Nephron progenitor cell (in vitro differentiated cells): ENCODE measurements around the gene XAF1.
A peak's percentile ranks its signal among the peaks of the same experiment; 100 is the strongest.
"Not testable (repeated sequence)": the region's sequence is repeated elsewhere in the genome, so short reads cannot be mapped to it uniquely, and the experiment has no call there.

Source experiments
- DNase-seq: peaks from one replicate; pipeline ENCODE4 v3.0.0; 2021
- H3K27ac Mint-ChIP-seq: 2 replicates; pipeline ENCODE4 v1.8.0; 2021; ENCODE audit warnings: mild to moderate bottlenecking, moderate library complexity, mixed read lengths
- H3K27me3 Mint-ChIP-seq: 2 replicates; pipeline ENCODE4 v1.8.0; 2021; ENCODE audit warnings: mild to moderate bottlenecking, low read depth, mixed read lengths; ENCODE audit not compliant: poor library complexity
- H3K36me3 Mint-ChIP-seq: 2 replicates; pipeline ENCODE4 v1.8.0; 2021; ENCODE audit warnings: low read depth, mixed read lengths
- H3K4me1 Mint-ChIP-seq: 2 replicates; pipeline ENCODE4 v1.8.0; 2021; ENCODE audit warnings: mixed read lengths
- H3K4me3 Mint-ChIP-seq: 2 replicates; pipeline ENCODE4 v1.8.0; 2021; ENCODE audit warnings: mild to moderate bottlenecking, moderate library complexity, mixed read lengths
- H3K9me3 Mint-ChIP-seq: 2 replicates; pipeline ENCODE4 v1.8.0; 2021; ENCODE audit warnings: mild to moderate bottlenecking, moderate library complexity, mixed read lengths
- CTCF ChIP-seq: fragments of 200-600 bp; sonication (generic); IDR thresholded peaks from 2 replicates; pipeline ENCODE4 v1.5.0; 2021; ENCODE audit warnings: antibody characterized with exemption

Gene XAF1

DNA sequence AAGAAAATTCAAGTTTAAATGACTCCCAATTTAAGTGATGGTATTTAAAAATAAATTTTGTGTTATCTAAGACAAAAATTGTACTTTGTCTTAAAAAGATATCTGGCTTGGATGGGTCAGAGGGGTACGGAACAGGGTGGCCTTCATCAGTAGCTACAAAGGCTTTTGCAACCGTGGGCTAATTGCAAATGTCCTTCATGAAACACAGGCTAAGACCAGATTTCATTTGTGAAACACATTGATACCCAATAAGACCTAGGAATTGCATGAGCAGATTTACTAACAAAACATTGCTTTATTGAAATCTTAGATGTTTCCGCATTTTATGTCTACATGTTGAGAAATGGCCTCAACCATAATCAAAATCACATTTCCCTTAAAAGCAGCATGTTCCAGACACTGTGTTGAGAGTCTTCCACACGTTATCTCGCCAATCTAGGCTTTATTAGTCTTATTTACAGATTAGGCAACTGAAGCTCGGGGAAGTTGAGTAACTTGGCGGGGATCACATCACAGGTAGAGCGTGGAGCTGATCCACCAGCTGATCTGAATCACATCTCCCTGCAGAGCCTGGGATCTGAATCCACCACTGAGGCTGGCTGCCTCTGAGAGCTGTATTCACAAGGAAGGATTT lies 42.0 kb downstream of the XAF1 start:
- Mint-ChIP-seq H3K27ac (no peak overlapping the region), H3K4me3 (no peak overlapping the region), H3K9me3 (no peaks in the 10 kb centered on the region), H3K36me3 (no peaks in the 10 kb centered on the region), H3K27me3 (peaks cover 25% of the 10 kb centered on the region), H3K4me1 (no peaks in the 10 kb centered on the region)
- no peak for DNase-seq
- no peak for TF ChIP-seq CTCF

DNA sequence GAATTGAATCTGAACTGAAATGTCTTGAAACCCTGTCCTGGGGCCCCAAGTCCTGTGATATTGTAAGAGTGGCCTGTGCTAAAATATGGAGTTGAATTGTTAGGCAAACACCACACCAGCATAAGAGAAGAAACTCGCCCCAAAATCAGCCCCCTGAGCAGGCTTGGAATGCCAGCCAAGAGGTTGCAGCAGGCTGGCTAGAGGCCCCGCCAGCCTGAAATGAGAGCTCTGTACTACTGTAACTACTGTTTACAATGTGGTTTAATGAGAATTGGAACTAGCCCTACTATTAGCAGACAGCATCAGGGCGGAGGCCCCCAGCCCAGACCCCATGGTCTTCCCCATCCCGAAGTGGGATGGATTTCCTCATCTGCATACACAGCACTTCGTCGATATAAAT lies 43.9 kb downstream of the XAF1 start:
- H3K9me3 Mint-ChIP-seq, result no peaks in the 10 kb centered on the region
- H3K27ac Mint-ChIP-seq, result no peak overlapping the region
- no peaks in the 10 kb centered on the region for H3K36me3 Mint-ChIP-seq
- TF ChIP-seq CTCF, result no peak
- no peaks in the 10 kb centered on the region for H3K4me1 Mint-ChIP-seq
- no peak overlapping the region for H3K4me3 Mint-ChIP-seq
- no peak for DNase-seq
- peaks cover 24% of the 10 kb centered on the region for H3K27me3 Mint-ChIP-seq

GRCh38 chr17:6800422-6801027 lies 44.7 kb downstream of the XAF1 start:
- H3K27ac Mint-ChIP-seq, result no peak overlapping the region
- DNase-seq, result no peak
- no peaks in the 10 kb centered on the region for H3K36me3 Mint-ChIP-seq
- H3K4me3 Mint-ChIP-seq, result no peak overlapping the region
- peaks cover 31% of the 10 kb centered on the region for H3K27me3 Mint-ChIP-seq
- no peaks in the 10 kb centered on the region for H3K4me1 Mint-ChIP-seq
- TF ChIP-seq CTCF, result peak; percentile 14
- no peaks in the 10 kb centered on the region for H3K9me3 Mint-ChIP-seq

DNA sequence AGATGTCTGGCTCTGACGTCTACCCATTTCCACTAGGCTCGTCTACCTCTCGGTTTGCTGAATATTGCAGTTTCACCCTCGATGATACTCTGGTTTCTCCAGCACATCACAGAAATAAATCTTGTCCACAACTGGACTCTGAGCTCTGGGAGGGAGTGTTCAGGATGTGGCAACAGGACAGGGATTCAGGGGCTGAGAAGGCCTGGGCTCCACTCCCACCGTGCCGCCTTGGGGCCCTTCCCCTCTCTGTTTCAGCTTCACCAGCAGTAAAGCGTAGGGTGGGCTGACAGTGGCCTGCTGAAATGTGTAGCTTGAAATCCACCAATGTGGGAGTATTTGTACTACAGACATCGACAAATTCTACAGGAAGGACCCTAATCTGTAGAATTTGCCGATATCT lies 55.7 kb downstream of the XAF1 start:
- TF ChIP-seq CTCF, result no peak
- peaks cover 35% of the 10 kb centered on the region for H3K9me3 Mint-ChIP-seq
- no peak overlapping the region for H3K4me3 Mint-ChIP-seq
- peaks cover 35% of the 10 kb centered on the region for H3K27me3 Mint-ChIP-seq
- no peaks in the 10 kb centered on the region for H3K4me1 Mint-ChIP-seq
- DNase-seq, result no peak
- H3K36me3 Mint-ChIP-seq, result no peaks in the 10 kb centered on the region
- H3K27ac Mint-ChIP-seq, result no peak overlapping the region

- no peak for TF ChIP-seq CTCF
- Mint-ChIP-seq H3K4me3 (no peak overlapping the region), H3K36me3 (no peaks in the 10 kb centered on the region), H3K4me1 (no peaks in the 10 kb centered on the region), H3K27me3 (peaks cover 34% of the 10 kb centered on the region), H3K9me3 (peaks cover 35% of the 10 kb centered on the region), H3K27ac (peak overlapping the region; percentile 29)
- no peak for DNase-seq
Observed at GRCh38 chr17:6812295-6812694, 56.4 kb downstream of the XAF1 start.

DNA sequence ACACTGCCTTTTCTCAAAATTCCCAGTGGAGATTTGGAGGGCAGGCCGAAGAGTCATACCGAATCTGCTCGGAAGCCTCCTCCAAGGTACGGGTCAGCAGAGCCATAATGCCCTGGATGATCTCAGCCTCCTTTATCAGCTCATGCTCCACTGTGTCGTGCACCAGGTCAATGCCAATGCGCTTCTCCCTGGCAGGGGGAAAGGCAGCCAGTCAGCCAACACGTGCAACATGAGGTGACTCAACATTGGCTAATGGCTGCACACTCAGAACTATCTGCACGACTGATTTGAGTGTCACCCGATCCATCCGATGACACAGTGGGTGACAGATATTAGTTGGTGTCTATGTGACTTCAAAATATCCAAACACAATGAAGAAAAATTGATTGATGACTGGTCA lies 59.9 kb downstream of the XAF1 start:
- DNase-seq, result no peak
- no peak for TF ChIP-seq CTCF
- Mint-ChIP-seq H3K27me3 (peaks cover 42% of the 10 kb centered on the region), H3K9me3 (peaks cover 16% of the 10 kb centered on the region), H3K36me3 (no peaks in the 10 kb centered on the region), H3K4me1 (no peaks in the 10 kb centered on the region), H3K4me3 (no peak overlapping the region), H3K27ac (no peak overlapping the region)

DNA sequence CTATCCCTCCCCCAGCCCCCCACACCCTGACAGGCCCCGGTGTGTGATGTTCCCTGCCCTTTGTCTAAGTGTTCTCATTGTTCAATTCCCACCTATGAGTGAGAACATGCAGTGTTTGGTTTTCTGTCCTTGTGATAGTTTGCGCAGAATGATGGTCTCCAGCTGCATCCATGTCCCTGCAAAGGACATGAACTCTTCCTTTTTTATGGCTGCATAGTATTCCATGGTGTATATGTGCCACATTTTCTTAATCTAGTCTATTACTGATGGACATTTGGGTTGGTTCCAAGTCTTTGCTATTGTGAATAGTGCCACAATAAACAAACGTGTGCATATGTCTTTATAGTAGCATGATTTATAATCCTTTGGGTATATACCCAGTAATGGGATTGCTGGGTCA lies 60.5 kb downstream of the XAF1 start:
- peaks cover 45% of the 10 kb centered on the region for H3K27me3 Mint-ChIP-seq
- H3K4me1 Mint-ChIP-seq, H3K27ac Mint-ChIP-seq, H3K36me3 Mint-ChIP-seq, H3K4me3 Mint-ChIP-seq, DNase-seq: not testable (repeated sequence)
- peaks cover 18% of the 10 kb centered on the region for H3K9me3 Mint-ChIP-seq
